ENCODE data around the gene CC2D2A. TPM values are rescaled to one million over a fixed set of nuclear protein-coding genes. Genes with fewer than 3 reads are reported as not detected.
A peak's percentile ranks its signal among the peaks of the same experiment; 100 is the strongest.

CC2D2A gene
- total and polyA plus RNA-seq, 10 donors = 2.6 to 16.6 (median 6.9) TPM

DNA sequence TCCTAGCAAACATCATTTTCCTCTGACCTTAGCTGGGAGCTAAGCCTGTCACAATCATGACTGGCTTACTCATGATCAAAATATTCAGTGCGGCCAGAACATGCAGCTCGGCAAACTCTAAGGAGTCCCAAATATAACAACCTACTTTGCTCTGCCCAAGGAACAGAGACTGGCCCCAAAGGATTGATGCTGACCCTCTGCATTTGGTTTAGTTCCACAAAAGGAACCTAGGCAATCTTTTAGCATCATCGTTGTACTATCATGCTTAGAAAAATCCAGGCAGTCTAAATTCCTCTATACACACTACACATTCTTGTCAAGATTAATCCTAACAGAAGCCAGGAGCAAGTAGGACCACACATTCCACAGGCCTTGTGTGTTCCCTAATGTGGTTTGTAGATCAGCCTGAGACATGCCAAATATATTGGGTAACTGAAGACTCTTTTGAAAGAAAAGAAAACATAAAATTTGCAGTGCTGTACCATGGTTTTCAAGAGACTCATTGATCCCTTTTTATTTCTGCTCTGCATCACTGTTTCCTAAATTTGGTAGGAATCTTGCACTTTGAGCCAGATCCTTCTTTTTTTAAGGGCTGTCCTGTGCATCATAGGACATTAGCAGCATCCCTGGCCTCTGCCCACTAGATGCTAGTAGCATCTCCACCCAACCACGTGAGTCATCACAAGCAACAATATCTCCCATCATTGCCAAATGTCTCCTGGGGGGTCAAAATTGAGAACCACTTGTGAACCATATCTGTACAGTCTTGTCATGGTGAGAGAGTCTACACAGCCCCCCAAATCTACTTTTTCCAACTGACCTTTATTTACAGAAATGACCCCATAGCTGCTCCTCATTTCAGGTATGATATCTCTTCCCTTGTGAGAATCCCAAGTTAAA is 17.6 kb upstream of the CC2D2A start:
- H3K9me3 ChIP-seq = no peaks in the 10 kb centered on the region
- no peaks in the 10 kb centered on the region for H3K36me3 ChIP-seq
- no peak for TF ChIP-seq POLR2A (IDR thresholded peaks at IDR 0.05)
- no peak for TF ChIP-seq POLR2AphosphoS5 (IDR thresholded peaks at IDR 0.05)
- TF ChIP-seq, protein P1, sequence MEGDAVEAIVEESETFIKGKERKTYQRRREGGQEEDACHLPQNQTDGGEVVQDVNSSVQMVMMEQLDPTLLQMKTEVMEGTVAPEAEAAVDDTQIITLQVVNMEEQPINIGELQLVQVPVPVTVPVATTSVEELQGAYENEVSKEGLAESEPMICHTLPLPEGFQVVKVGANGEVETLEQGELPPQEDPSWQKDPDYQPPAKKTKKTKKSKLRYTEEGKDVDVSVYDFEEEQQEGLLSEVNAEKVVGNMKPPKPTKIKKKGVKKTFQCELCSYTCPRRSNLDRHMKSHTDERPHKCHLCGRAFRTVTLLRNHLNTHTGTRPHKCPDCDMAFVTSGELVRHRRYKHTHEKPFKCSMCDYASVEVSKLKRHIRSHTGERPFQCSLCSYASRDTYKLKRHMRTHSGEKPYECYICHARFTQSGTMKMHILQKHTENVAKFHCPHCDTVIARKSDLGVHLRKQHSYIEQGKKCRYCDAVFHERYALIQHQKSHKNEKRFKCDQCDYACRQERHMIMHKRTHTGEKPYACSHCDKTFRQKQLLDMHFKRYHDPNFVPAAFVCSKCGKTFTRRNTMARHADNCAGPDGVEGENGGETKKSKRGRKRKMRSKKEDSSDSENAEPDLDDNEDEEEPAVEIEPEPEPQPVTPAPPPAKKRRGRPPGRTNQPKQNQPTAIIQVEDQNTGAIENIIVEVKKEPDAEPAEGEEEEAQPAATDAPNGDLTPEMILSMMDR (IDR thresholded peaks at IDR 0.05 in 8 of 11, conservative IDR thresholded peaks at IDR 0.05 in 3 of 11) = no peak
- peaks cover 0 to 28% (median 16%) of the 10 kb centered on the region in 6 donors for H3K4me1 ChIP-seq
- no peak overlapping the region for H3K4me3 ChIP-seq
- H3K27ac ChIP-seq = peak overlapping the region in 5 of 8 donors; percentile 9 to 47 (median 27)
- 58 to 80% (median 71%) methylated on average over 4 of the region's 4 CpGs for WGBS, 5 donors
- intact Hi-C loops (cut with DNase I; ENCODE audit: low total_unique reads) = no loop called here
- no peak for DNase-seq
- H3K27me3 ChIP-seq (replicated peaks in 1 of 7) = no peaks in the 10 kb centered on the region

DNA sequence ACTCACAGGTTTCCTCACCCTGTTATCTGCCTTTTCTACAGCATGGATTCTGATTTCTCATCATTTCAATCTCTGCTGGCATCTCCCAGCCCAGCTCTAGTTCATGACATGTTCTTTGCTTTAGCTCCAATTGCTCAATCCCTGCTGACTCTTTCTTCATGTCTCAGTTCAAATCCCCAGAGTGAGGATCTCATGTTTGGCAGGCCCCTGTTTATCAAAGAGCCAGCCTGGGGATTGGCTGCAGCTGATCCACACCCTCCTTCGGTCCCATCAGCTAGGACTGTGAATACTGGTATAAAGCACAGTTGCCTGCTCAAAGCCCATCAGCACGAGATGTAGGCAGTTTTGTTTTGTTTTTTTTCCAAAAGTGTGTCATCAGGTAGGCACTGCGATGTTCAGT is 14.4 kb upstream of the CC2D2A start:
- intact Hi-C loops (cut with DNase I; ENCODE audit: low total_unique reads) = loop anchor here (5.0 kb wide), 1 partner anchor 223 kb away; no protein-coding TSS in a partner anchor
- Histone ChIP-seq H3K27me3 (replicated peaks in 1 of 7) (no peaks in the 10 kb centered on the region), H3K9me3 (no peaks in the 10 kb centered on the region), H3K4me3 (no peak overlapping the region), H3K36me3 (no peaks in the 10 kb centered on the region), H3K4me1 (peaks cover 3 to 38% (median 23%) of the 10 kb centered on the region in 6 donors), H3K27ac (no peak overlapping the region)
- TF ChIP-seq, protein P1 (IDR thresholded peaks at IDR 0.05 in 8 of 11, conservative IDR thresholded peaks at IDR 0.05 in 3 of 11) = no peak
- TF ChIP-seq POLR2A (IDR thresholded peaks at IDR 0.05) (no peak), POLR2AphosphoS5 (IDR thresholded peaks at IDR 0.05) (no peak)
- WGBS, 5 donors = 78 to 93% (median 91%) methylated on average over 3 of the region's 3 CpGs
- DNase-seq = no peak

DNA sequence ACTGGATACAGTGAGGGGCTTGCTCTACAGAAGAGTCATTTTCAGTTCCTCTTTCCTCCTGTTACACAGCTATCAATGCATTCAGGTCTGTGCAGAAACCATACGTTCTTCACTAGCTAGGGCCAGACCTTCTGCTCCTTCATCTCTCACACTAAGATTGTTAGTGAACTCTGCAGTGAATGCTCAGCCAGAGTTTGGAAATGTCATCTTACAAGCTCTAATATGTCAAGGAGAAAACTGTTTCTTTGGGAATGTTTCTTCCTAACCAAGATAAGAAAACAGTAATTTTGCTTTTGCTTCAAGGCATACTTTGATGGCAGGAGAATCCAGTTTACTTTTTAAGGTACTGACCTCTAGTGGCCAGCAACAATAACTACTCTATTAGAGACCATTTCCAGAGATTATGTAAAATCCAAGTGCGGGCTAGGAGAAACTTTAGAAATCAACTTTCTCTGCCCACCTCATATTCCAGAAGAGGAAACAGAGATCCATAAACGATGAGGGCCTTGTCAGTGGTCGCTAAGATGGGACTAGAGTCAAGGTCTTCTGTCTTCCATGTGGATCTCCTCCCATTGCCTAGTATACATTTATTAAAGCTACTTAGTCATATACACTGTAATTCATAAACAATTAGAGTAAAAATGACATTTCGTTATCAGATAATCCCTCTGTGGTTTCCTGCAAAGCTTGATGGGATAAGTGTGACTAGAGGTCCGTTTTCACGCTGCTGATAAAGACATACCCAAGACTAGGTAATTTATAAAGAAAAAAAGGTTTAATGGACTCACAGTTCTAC is 12.1 kb upstream of the CC2D2A start:
- H3K36me3 ChIP-seq = no peaks in the 10 kb centered on the region
- H3K27ac ChIP-seq = peak overlapping the region in 4 of 8 donors; percentile 31 to 53 (median 44)
- intact Hi-C loops (cut with DNase I; ENCODE audit: low total_unique reads) = loop anchor here (5.0 kb wide), 1 partner anchor 225 kb away; no protein-coding TSS in a partner anchor
- H3K27me3 ChIP-seq (replicated peaks in 1 of 7) = no peaks in the 10 kb centered on the region
- no peaks in the 10 kb centered on the region for H3K9me3 ChIP-seq
- 23 to 30% (median 25%) methylated on average over 7 of the region's 7 CpGs for WGBS, 5 donors
- TF ChIP-seq POLR2A (IDR thresholded peaks at IDR 0.05) = no peak
- TF ChIP-seq, protein P1 (IDR thresholded peaks at IDR 0.05 in 8 of 11, conservative IDR thresholded peaks at IDR 0.05 in 3 of 11) = peak; percentile 52 to 83 (median 73)
- no peak for TF ChIP-seq POLR2AphosphoS5 (IDR thresholded peaks at IDR 0.05)
- DNase-seq = no peak
- H3K4me1 ChIP-seq = peaks cover 0 to 20% (median 12%) of the 10 kb centered on the region in 6 donors
- peak overlapping the region in 1 of 8 donors; percentile 33 for H3K4me3 ChIP-seq
